HL-60 (cell line): ENCODE results near the gene MPP3.

Experiments
- GABPA ChIP-seq: IDR thresholded peaks from 2 replicates; pipeline ENCODE4 v1.6.1; 2012; ENCODE audit warnings: low read depth
- TF ChIP-seq, protein P1 (sequence below): IDR thresholded peaks from one replicate; pipeline ENCODE4 v1.5.1; 2011; ENCODE audit warnings: low read length, control low read depth, inconsistent platforms; ENCODE audit not compliant: insufficient read depth

DNA sequence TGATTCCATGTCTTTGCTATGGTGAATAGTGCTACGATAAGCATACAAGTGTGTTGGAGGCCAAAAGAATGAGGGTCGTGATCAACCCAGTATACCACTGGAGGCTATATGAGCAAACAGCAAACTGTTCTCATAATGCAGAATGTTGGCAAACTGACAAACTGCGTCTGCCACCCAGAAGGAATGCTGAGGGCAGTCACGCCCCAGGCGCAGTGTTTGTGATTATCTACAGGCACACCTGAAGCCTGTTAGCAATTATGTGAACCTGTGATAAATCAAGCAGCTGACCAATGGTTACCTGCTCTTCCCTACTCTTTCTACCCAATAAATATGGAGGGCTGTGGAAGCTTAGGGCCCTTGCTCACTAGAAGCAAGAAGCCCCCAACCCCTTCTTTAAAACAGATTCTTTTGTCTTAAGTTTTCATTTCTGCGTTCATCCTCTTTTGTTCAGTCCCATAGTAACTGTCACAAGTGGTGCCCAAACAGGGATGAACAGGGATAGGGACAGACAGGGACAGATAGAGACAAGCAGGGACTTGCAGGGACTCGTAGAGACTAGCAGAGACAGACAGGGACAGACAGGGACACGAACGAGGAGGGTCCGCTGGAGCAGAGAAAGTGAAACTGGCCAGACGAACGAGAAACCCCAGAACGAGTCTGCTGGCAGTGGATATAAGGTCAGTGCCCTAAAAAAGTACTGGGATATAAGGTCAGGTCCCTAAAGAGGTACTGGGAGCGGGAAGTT is 39.2 kb upstream of the MPP3 start:
- TF ChIP-seq GABPA, result no peak
- TF ChIP-seq, protein P1, sequence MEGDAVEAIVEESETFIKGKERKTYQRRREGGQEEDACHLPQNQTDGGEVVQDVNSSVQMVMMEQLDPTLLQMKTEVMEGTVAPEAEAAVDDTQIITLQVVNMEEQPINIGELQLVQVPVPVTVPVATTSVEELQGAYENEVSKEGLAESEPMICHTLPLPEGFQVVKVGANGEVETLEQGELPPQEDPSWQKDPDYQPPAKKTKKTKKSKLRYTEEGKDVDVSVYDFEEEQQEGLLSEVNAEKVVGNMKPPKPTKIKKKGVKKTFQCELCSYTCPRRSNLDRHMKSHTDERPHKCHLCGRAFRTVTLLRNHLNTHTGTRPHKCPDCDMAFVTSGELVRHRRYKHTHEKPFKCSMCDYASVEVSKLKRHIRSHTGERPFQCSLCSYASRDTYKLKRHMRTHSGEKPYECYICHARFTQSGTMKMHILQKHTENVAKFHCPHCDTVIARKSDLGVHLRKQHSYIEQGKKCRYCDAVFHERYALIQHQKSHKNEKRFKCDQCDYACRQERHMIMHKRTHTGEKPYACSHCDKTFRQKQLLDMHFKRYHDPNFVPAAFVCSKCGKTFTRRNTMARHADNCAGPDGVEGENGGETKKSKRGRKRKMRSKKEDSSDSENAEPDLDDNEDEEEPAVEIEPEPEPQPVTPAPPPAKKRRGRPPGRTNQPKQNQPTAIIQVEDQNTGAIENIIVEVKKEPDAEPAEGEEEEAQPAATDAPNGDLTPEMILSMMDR, result no peak
